ENCODE data around the gene LYL1.

Gene LYL1

DNA sequence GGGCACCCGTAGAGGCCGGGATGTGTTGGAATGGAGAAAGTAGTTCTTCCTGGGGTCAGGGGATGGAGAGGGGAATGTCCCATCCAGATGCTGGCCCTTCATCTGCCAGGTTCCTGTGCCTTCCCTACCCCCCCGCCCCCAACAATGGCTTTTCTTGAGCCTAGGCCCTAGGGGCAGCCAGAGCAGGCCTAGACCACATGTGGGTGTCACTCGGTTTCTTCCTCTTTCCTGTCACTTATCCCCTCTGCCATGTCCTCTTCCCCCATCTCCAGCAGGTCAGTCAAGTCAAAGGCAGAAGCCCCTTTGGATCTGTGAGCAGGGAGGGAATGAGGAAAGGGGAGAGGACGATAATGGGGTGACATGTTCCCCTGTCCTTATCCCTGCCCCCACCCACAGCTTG is 36.4 kb downstream of the LYL1 start:
- H3K4me3 ChIP-seq (ENCODE audit: low read length), result no peak overlapping the region
- no peaks in the 10 kb centered on the region for H3K79me2 ChIP-seq (ENCODE audit: control insufficient read depth, low read length)
- no peaks in the 10 kb centered on the region for H3K9me3 ChIP-seq (ENCODE audit: control insufficient read depth, insufficient read depth, low read length)
- H3K27me3 ChIP-seq (ENCODE audit: control insufficient read depth, low read length), result peaks cover 41% of the 10 kb centered on the region
- H3K27ac ChIP-seq (ENCODE audit: low read depth, low read length), result no peak overlapping the region
- H3K9me2 ChIP-seq (replicated peaks; ENCODE audit: control insufficient read depth, low read length), result no peaks in the 10 kb centered on the region
- no peak for TF ChIP-seq EZH2phosphoT487 (IDR thresholded peaks at IDR 0.05; ENCODE audit: borderline replicate concordance, low read length)
- H3K36me3 ChIP-seq (ENCODE audit: control insufficient read depth, low read length), result no peaks in the 10 kb centered on the region
- H3K4me2 ChIP-seq (ENCODE audit: low read length), result no peak overlapping the region
- peaks cover 3% of the 10 kb centered on the region for H3K4me1 ChIP-seq (ENCODE audit: control insufficient read depth, low read length)
- no peaks in the 10 kb centered on the region for H3F3A ChIP-seq (ENCODE audit: control insufficient read depth, insufficient read depth)
- no peaks in the 10 kb centered on the region for H4K20me1 ChIP-seq (ENCODE audit: control insufficient read depth, insufficient read depth, low read depth, low read length)

DNA sequence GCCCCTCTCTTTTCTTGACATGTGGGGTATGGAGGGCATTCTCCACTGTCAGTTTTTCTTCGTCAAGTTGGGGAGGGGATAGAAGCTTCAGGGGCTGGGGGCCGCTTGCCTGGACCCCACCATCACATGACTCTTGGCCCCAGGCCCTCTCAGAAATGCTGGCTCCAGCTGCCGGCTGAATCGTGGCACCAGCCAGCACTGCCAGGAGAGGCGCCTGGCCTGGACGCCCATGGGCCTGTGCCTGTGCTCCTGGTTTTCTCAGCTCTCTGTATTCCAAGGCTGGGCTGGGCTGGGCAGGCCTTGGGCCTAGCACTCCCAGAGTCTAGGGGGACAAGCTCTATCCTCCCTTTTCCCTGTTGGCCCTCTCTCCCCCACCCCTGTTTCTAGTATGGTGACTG is 38.6 kb downstream of the LYL1 start:
- TF ChIP-seq, protein P1, sequence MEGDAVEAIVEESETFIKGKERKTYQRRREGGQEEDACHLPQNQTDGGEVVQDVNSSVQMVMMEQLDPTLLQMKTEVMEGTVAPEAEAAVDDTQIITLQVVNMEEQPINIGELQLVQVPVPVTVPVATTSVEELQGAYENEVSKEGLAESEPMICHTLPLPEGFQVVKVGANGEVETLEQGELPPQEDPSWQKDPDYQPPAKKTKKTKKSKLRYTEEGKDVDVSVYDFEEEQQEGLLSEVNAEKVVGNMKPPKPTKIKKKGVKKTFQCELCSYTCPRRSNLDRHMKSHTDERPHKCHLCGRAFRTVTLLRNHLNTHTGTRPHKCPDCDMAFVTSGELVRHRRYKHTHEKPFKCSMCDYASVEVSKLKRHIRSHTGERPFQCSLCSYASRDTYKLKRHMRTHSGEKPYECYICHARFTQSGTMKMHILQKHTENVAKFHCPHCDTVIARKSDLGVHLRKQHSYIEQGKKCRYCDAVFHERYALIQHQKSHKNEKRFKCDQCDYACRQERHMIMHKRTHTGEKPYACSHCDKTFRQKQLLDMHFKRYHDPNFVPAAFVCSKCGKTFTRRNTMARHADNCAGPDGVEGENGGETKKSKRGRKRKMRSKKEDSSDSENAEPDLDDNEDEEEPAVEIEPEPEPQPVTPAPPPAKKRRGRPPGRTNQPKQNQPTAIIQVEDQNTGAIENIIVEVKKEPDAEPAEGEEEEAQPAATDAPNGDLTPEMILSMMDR (IDR thresholded peaks at IDR 0.05; ENCODE audit: low read depth, low read length, poor library complexity, severe bottlenecking), result no peak
- TF ChIP-seq EZH2phosphoT487 (IDR thresholded peaks at IDR 0.05; ENCODE audit: borderline replicate concordance, low read length), result no peak
- no peak overlapping the region for H3K4me2 ChIP-seq (ENCODE audit: low read length)
- H3K9me2 ChIP-seq (replicated peaks; ENCODE audit: control insufficient read depth, low read length), result no peaks in the 10 kb centered on the region
- no peaks in the 10 kb centered on the region for H3K79me2 ChIP-seq (ENCODE audit: control insufficient read depth, low read length)
- H3K9me3 ChIP-seq (ENCODE audit: control insufficient read depth, insufficient read depth, low read length), result no peaks in the 10 kb centered on the region
- H3K36me3 ChIP-seq (ENCODE audit: control insufficient read depth, low read length), result no peaks in the 10 kb centered on the region
- H3K4me3 ChIP-seq (ENCODE audit: low read length), result no peak overlapping the region
- H3K27ac ChIP-seq (ENCODE audit: low read depth, low read length), result no peak overlapping the region
- no peaks in the 10 kb centered on the region for H3F3A ChIP-seq (ENCODE audit: control insufficient read depth, insufficient read depth)
- no peaks in the 10 kb centered on the region for H4K20me1 ChIP-seq (ENCODE audit: control insufficient read depth, insufficient read depth, low read depth, low read length)
- peaks cover 44% of the 10 kb centered on the region for H3K27me3 ChIP-seq (ENCODE audit: control insufficient read depth, low read length)
- peaks cover 6% of the 10 kb centered on the region for H3K4me1 ChIP-seq (ENCODE audit: control insufficient read depth, low read length)

DNA sequence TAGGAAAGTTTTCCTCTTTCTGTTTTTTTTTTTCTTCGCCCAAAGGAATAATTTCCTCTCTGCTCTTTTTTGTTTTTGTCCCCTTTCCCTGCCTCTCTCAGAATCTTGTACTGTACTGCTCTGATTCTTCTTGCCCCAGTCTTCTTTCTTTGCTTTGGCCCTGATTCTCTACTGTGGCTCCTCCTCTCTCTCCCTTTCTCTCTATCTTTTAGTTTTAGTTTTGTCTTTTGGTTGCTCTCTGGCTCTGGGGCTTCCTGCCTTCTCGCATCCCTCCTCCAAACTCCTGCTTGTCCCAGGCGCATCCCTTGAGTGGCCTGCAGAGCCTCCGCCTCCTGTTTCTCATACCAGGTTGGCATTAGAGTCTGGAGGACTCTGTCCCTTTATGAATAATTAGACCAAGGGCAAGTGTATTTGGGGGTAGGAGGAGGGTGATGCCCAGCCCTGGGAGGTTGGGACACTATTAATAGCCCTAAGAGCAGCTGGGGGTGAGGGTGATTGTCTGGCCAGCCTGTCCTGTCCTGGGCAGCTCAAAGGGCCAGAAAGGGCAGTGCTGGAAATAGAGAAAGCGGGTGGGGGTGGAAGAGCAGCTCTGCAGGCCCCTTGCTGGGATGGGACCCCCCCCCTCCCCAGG is 39.1 kb downstream of the LYL1 start:
- no peak overlapping the region for H3K4me3 ChIP-seq (ENCODE audit: low read length)
- H3K9me3 ChIP-seq (ENCODE audit: control insufficient read depth, insufficient read depth, low read length), result no peaks in the 10 kb centered on the region
- peaks cover 6% of the 10 kb centered on the region for H3K4me1 ChIP-seq (ENCODE audit: control insufficient read depth, low read length)
- H3K9me2 ChIP-seq (replicated peaks; ENCODE audit: control insufficient read depth, low read length), result no peaks in the 10 kb centered on the region
- no peaks in the 10 kb centered on the region for H4K20me1 ChIP-seq (ENCODE audit: control insufficient read depth, insufficient read depth, low read depth, low read length)
- TF ChIP-seq, protein P1 (IDR thresholded peaks at IDR 0.05; ENCODE audit: low read depth, low read length, poor library complexity, severe bottlenecking), result no peak
- TF ChIP-seq EZH2phosphoT487 (IDR thresholded peaks at IDR 0.05; ENCODE audit: borderline replicate concordance, low read length), result no peak
- peaks cover 42% of the 10 kb centered on the region for H3K27me3 ChIP-seq (ENCODE audit: control insufficient read depth, low read length)
- H3F3A ChIP-seq (ENCODE audit: control insufficient read depth, insufficient read depth), result no peaks in the 10 kb centered on the region
- H3K4me2 ChIP-seq (ENCODE audit: low read length), result no peak overlapping the region
- H3K79me2 ChIP-seq (ENCODE audit: control insufficient read depth, low read length), result no peaks in the 10 kb centered on the region
- H3K36me3 ChIP-seq (ENCODE audit: control insufficient read depth, low read length), result no peaks in the 10 kb centered on the region
- no peak overlapping the region for H3K27ac ChIP-seq (ENCODE audit: low read depth, low read length)

DNA sequence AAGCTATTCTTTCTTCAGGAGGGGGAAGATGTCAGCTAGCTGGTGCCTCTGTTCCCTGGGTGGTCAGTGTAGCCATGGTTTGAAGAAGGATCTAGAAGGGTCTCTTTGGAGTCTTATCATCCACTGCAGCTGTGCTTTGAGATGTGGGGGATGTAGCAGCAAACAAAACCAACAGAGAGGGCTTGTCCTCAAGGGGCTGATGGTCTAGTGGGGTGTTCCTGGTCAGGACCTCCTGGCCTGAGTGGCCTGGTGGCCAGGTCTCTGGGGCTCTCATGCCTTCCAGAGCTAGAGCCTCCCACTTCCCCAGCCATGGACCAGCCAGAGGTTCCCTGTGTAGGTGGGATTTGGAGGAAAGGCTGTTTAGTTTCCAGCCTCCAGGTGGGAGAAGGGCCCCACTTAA is 40.3 kb downstream of the LYL1 start:
- H4K20me1 ChIP-seq (ENCODE audit: control insufficient read depth, insufficient read depth, low read depth, low read length), result no peaks in the 10 kb centered on the region
- no peaks in the 10 kb centered on the region for H3K9me3 ChIP-seq (ENCODE audit: control insufficient read depth, insufficient read depth, low read length)
- H3K4me1 ChIP-seq (ENCODE audit: control insufficient read depth, low read length), result peaks cover 6% of the 10 kb centered on the region
- TF ChIP-seq, protein P1 (IDR thresholded peaks at IDR 0.05; ENCODE audit: low read depth, low read length, poor library complexity, severe bottlenecking), result no peak
- no peak for TF ChIP-seq EZH2phosphoT487 (IDR thresholded peaks at IDR 0.05; ENCODE audit: borderline replicate concordance, low read length)
- H3F3A ChIP-seq (ENCODE audit: control insufficient read depth, insufficient read depth), result no peaks in the 10 kb centered on the region
- H3K4me2 ChIP-seq (ENCODE audit: low read length), result no peak overlapping the region
- H3K9me2 ChIP-seq (replicated peaks; ENCODE audit: control insufficient read depth, low read length), result no peaks in the 10 kb centered on the region
- H3K36me3 ChIP-seq (ENCODE audit: control insufficient read depth, low read length), result no peaks in the 10 kb centered on the region
- H3K27me3 ChIP-seq (ENCODE audit: control insufficient read depth, low read length), result peaks cover 42% of the 10 kb centered on the region
- no peak overlapping the region for H3K27ac ChIP-seq (ENCODE audit: low read depth, low read length)
- no peaks in the 10 kb centered on the region for H3K79me2 ChIP-seq (ENCODE audit: control insufficient read depth, low read length)
- H3K4me3 ChIP-seq (ENCODE audit: low read length), result no peak overlapping the region

Data from DOHH2 (cell line).